Measurements from ENCODE around the gene NHLRC2. TPM values are rescaled to one million over a fixed set of nuclear protein-coding genes. Genes with fewer than 3 reads are reported as not detected.
A peak's percentile ranks its signal among the peaks of the same experiment; 100 is the strongest.

The NHLRC2 gene
- total and polyA plus RNA-seq, 2 donors (not counting 1 experiment from before 2014, with no cell fraction given), result 5.7 to 59.8 TPM

- intact Hi-C loops (cut with micrococcal nuclease), result no loop called here
- Mint-ChIP-seq H3K4me1 (peaks cover 9% of the 10 kb centered on the region), H3K27me3 (no peaks in the 10 kb centered on the region), H3K4me3 (no peak overlapping the region), H3K27ac (no peak overlapping the region), H3K9me3 (ENCODE audit: insufficient read depth) (no peaks in the 10 kb centered on the region)
- Histone ChIP-seq H3K9ac (ENCODE audit: low read length) (no peak overlapping the region), H2AFZ (ENCODE audit: insufficient read depth, low read depth, low read length, poor library complexity, severe bottlenecking) (no peak overlapping the region), H3K9me3 (ENCODE audit: control extremely low read depth in 1 of 3, control insufficient read depth in 2 of 3, insufficient read depth in 1 of 3, low read length in 2 of 3) (peaks cover 0 to 7% (median 2%) of the 10 kb centered on the region in 3 donors), H4K20me1 (ENCODE audit: control insufficient read depth, insufficient read depth, low read length, poor library complexity, severe bottlenecking) (no peaks in the 10 kb centered on the region), H3K4me2 (replicated peaks; ENCODE audit: low read depth, low read length, poor library complexity, severe bottlenecking) (no peak overlapping the region), H3K4me1 (ENCODE audit: control insufficient read depth in 2 of 2, insufficient read depth in 2 of 2, low read length in 2 of 2) (peaks cover 21 to 29% of the 10 kb centered on the region in 2 donors), H3K36me3 (replicated peaks in 1 of 2; ENCODE audit: control extremely low read depth in 1 of 2, control insufficient read depth in 1 of 2, extremely low read depth in 1 of 2, insufficient read depth in 2 of 2, low read length in 1 of 2) (no peaks in the 10 kb centered on the region), H3K27ac (ENCODE audit: low read length in 2 of 2) (no peak overlapping the region), H3K4me3 (ENCODE audit: control extremely low read depth in 1 of 5, extremely low read depth in 1 of 5, insufficient read depth in 1 of 5, low read depth in 2 of 5, low read length in 4 of 5) (no peak overlapping the region), H3K79me2 (ENCODE audit: control insufficient read depth, insufficient read depth, low read length) (no peaks in the 10 kb centered on the region), H3K27me3 (replicated peaks in 1 of 4; ENCODE audit: control extremely low read depth in 1 of 4, control insufficient read depth in 3 of 4, insufficient read depth in 4 of 4, low read length in 3 of 4) (no peaks in the 10 kb centered on the region)
- DNase-seq (no peak), ATAC-seq (ENCODE audit: low read depth) (no peak)
- TF ChIP-seq CTCF (IDR thresholded peaks at IDR 0.05) (no peak), EZH2 (IDR thresholded peaks at IDR 0.05; ENCODE audit: borderline replicate concordance, insufficient read depth, low read depth, low read length, poor library complexity, severe bottlenecking) (no peak)
- ChIA-PET CTCF (no interaction called here), POLR2A (no interaction called here)
- 50% methylated on average over 1 of the region's 2 CpGs for WGBS (ENCODE audit: insufficient coverage)
These were observed 110.6 kb downstream of the NHLRC2 start for GRCh38 chr10:113965077-113965476.

DNA sequence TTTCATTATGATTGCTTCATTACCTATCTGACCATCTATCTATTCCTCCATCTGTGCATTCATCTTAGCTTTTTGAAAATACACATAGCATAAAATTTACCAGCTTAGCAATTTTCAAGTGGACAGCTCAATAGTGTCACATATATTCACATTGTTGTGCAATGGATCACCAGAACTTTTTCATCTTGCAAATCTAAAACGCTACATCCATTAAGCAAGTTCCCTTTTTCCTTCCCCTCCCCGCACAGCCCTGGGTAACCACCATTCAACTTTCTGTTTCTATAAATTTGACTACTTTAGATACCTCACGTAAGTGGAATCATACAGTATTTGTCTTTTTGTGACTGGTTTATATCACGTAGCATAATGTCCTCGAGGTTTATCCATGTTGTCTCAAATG lies 111.2 kb downstream of the NHLRC2 start:
- peaks cover 15 to 23% of the 10 kb centered on the region in 2 donors for H3K4me1 ChIP-seq (ENCODE audit: control insufficient read depth in 2 of 2, insufficient read depth in 2 of 2, low read length in 2 of 2)
- H3K9me3 Mint-ChIP-seq (ENCODE audit: insufficient read depth), result no peaks in the 10 kb centered on the region
- CTCF ChIA-PET, result no interaction called here

More for the DNA sequence above, 111.2 kb downstream of the NHLRC2 start:
- H3K4me3 ChIP-seq (ENCODE audit: control extremely low read depth in 1 of 5, extremely low read depth in 1 of 5, insufficient read depth in 1 of 5, low read depth in 2 of 5, low read length in 4 of 5), result no peak overlapping the region
- DNase-seq, result peak; percentile 34
- POLR2A ChIA-PET, result no interaction called here
- no peaks in the 10 kb centered on the region for H4K20me1 ChIP-seq (ENCODE audit: control insufficient read depth, insufficient read depth, low read length, poor library complexity, severe bottlenecking)
- intact Hi-C loops (cut with micrococcal nuclease), result no loop called here
- H2AFZ ChIP-seq (ENCODE audit: insufficient read depth, low read depth, low read length, poor library complexity, severe bottlenecking), result peak overlapping the region; percentile 34
- Mint-ChIP-seq H3K4me1 (peaks cover 9% of the 10 kb centered on the region), H3K27me3 (no peaks in the 10 kb centered on the region), H3K4me3 (no peak overlapping the region), H3K27ac (no peak overlapping the region)
- TF ChIP-seq CTCF (IDR thresholded peaks at IDR 0.05), result no peak
- TF ChIP-seq EZH2 (IDR thresholded peaks at IDR 0.05; ENCODE audit: borderline replicate concordance, insufficient read depth, low read depth, low read length, poor library complexity, severe bottlenecking), result no peak
- ATAC-seq (ENCODE audit: low read depth), result no peak
- H3K27me3 ChIP-seq (replicated peaks in 1 of 4; ENCODE audit: control extremely low read depth in 1 of 4, control insufficient read depth in 3 of 4, insufficient read depth in 4 of 4, low read length in 3 of 4), result no peaks in the 10 kb centered on the region
- H3K27ac ChIP-seq (ENCODE audit: low read length in 2 of 2), result no peak overlapping the region
- WGBS (ENCODE audit: insufficient coverage), result 0% methylated on average over 1 of the region's 5 CpGs
- no peaks in the 10 kb centered on the region for H3K36me3 ChIP-seq (replicated peaks in 1 of 2; ENCODE audit: control extremely low read depth in 1 of 2, control insufficient read depth in 1 of 2, extremely low read depth in 1 of 2, insufficient read depth in 2 of 2, low read length in 1 of 2)
- peaks cover 0 to 7% (median 2%) of the 10 kb centered on the region in 3 donors for H3K9me3 ChIP-seq (ENCODE audit: control extremely low read depth in 1 of 3, control insufficient read depth in 2 of 3, insufficient read depth in 1 of 3, low read length in 2 of 3)
- H3K4me2 ChIP-seq (replicated peaks; ENCODE audit: low read depth, low read length, poor library complexity, severe bottlenecking), result peak overlapping the region; percentile 44
- H3K9ac ChIP-seq (ENCODE audit: low read length), result no peak overlapping the region
- H3K79me2 ChIP-seq (ENCODE audit: control insufficient read depth, insufficient read depth, low read length), result no peaks in the 10 kb centered on the region

Small RNA genes within 50 kb of the gene (small RNA-seq; reads per million reads assigned to genes)
- not detected for gene RF00560 (ENCODE audit: insufficient read length, low read depth, low replicate concordance)

Other genes with a start within 250 kb of the NHLRC2 start
- not detected in 2 replicates for gene NRAP, start 190.6 kb upstream of the NHLRC2 start, total RNA-seq
- not detected in 2 replicates for gene NRAP, start 190.6 kb upstream of the NHLRC2 start, polyA plus RNA-seq
- gene CASP7, start 174.7 kb upstream of the NHLRC2 start, total RNA-seq, result 23.9 and 28.7 TPM in 2 replicates
- gene CASP7, start 174.7 kb upstream of the NHLRC2 start, polyA plus RNA-seq, result 5.7 and 11.7 TPM in 2 replicates
- gene PLEKHS1, start 103.0 kb upstream of the NHLRC2 start, total RNA-seq, result not detected in 2 replicates
- gene PLEKHS1, start 103.0 kb upstream of the NHLRC2 start, polyA plus RNA-seq, result 0.06 and 0.09 TPM in 2 replicates
- gene DCLRE1A, start 579 bp upstream of the NHLRC2 start, total RNA-seq, result 1.9 and 2.4 TPM in 2 replicates
- gene DCLRE1A, start 579 bp upstream of the NHLRC2 start, polyA plus RNA-seq, result 1.4 and 1.6 TPM in 2 replicates
- gene ADRB1, start 189.2 kb downstream of the NHLRC2 start, total RNA-seq, result not detected in 2 replicates
- 0.09 and 0.10 TPM in 2 replicates for gene ADRB1, start 189.2 kb downstream of the NHLRC2 start, polyA plus RNA-seq

All from B cell (primary cell).